Measurements from ENCODE around the gene MAST4. TPM values are rescaled to one million over a fixed set of nuclear protein-coding genes. Genes with fewer than 3 reads are reported as not detected.

Gene MAST4
- total and polyA plus RNA-seq, 2 of the 4 experiments (the other 2 are of a cell fraction), result 4.8 to 6.8 TPM

DNA sequence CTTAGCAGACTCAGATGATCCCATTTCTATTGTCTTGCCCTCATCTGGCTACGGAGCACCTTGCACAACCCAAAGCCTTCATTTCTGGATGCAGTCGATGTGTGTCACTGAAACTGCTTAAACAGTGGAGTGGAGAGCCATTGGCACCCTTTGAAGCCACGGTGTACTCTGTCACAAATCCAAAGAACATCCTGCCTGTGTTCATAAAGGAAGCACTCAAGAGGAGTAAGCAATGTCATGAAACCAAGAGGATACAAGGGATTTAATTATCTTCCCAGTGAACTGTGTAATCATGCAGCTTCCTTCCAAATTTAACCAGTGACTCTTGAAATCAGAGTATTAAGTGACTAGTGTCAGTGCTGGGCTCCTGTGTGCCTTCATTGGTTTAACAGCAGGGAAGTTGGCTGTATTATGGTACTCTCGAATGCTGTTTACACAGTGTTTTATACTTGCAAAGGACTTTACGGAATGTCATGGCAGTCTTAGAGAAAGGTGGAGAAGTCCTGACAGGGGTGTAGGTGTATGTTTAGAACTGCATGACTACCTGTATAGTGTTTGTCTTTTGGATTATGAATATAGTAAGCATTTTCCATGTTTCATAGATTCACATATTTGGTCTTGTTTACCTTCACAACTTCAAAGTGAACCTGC is 558.5 kb downstream of the MAST4 start:
- ATAC-seq (ENCODE audit: low read depth), result no peak
- no peaks in the 10 kb centered on the region for H3K27me3 ChIP-seq (ENCODE audit: control insufficient read depth, insufficient read depth, low read length)

More for the DNA sequence above, 558.5 kb downstream of the MAST4 start:
- ChIA-PET CTCF (interaction anchor here (1.3 kb wide), 1 partner anchor 171 kb away, joined by 3 read pairs; no protein-coding TSS in a partner anchor), POLR2A (ENCODE audit: unreplicated experiment) (no interaction called here)
- DNase-seq, result no peak
- Histone ChIP-seq H3K14ac (replicated peaks; ENCODE audit: low read depth, low read length) (no peak overlapping the region), H3K4ac (ENCODE audit: low read depth, low read length) (no peak overlapping the region), H3K18ac (ENCODE audit: low read depth, low read length) (no peak overlapping the region), H4K5ac (ENCODE audit: low read depth, low read length) (no peak overlapping the region), H3K9me1 (ENCODE audit: insufficient read depth, low read length) (no peaks in the 10 kb centered on the region), H2AK5ac (ENCODE audit: low read depth, low read length) (no peak overlapping the region), H2BK5ac (ENCODE audit: low read depth, low read length, poor library complexity, severe bottlenecking) (no peak overlapping the region), H3K4me1 (ENCODE audit: control insufficient read depth, insufficient read depth, low read length) (no peaks in the 10 kb centered on the region), H3K27ac (ENCODE audit: insufficient read depth, low read length) (no peak overlapping the region), H3K4me3 (ENCODE audit: insufficient read depth, low read depth, low read length) (no peak overlapping the region), H3K9me3 (ENCODE audit: control insufficient read depth, insufficient read depth, low read length) (no peaks in the 10 kb centered on the region), H3K56ac (ENCODE audit: extremely low read depth, insufficient read depth, low read length) (no peak overlapping the region), H2BK15ac (ENCODE audit: low read depth, low read length) (no peak overlapping the region), H4K8ac (ENCODE audit: low read depth in 2 of 2, low read length in 2 of 2) (no peak overlapping the region), H3K79me1 (ENCODE audit: low read depth in 1 of 2, low read length in 2 of 2) (no peaks in the 10 kb centered on the region; a peak in 1 of 4 replicates), H3K4me2 (ENCODE audit: low read depth, low read length) (no peak overlapping the region), H3K23ac (ENCODE audit: low read depth, low read length) (no peak overlapping the region), H4K91ac (ENCODE audit: insufficient read depth, low read depth, low read length) (no peak overlapping the region), H2BK120ac (ENCODE audit: low read depth, low read length) (no peak overlapping the region), H2AFZ (replicated peaks; ENCODE audit: low read length, poor library complexity) (no peak overlapping the region), H2BK20ac (ENCODE audit: low read depth, low read length) (no peak overlapping the region), H4K20me1 (ENCODE audit: insufficient read depth, low read length) (no peaks in the 10 kb centered on the region), H2AK9ac (replicated peaks; ENCODE audit: low read depth, low read length, poor library complexity) (no peak overlapping the region), H3K36me3 (ENCODE audit: control insufficient read depth, insufficient read depth, low read length) (peaks cover 11% of the 10 kb centered on the region), H3K9ac (ENCODE audit: low read depth, low read length) (no peak overlapping the region)
- no peak for TF ChIP-seq MAZ (IDR thresholded peaks at IDR 0.05; ENCODE audit: borderline replicate concordance, low read depth, low read length)
- BruUV-seq (replicated peaks), result no TSS peak
- in situ Hi-C loops (cut with MboI; ENCODE audit: low sequenced_read_pairs) (loop anchor here (5.0 kb wide), 1 partner anchor 342 kb away; no protein-coding TSS in a partner anchor), intact Hi-C loops (cut with micrococcal nuclease) (loop anchor here (5.0 kb wide), 2 partner anchors 152 to 847 kb away; no protein-coding TSS in a partner anchor), dilution Hi-C loops (cut with HindIII; ENCODE audit: low sequenced_read_pairs, unreplicated experiment) (no loop called here)
- 100% methylated on average over 1 of the region's 5 CpGs; no CpG with 5 or more reads in 1 of the 2 experiments for WGBS, 2 experiments (ENCODE audit: extremely low coverage in 2 of 2, insufficient read length in 1 of 2)

All from IMR-90 (cell line).